Liver (tissue), 9 donors: ENCODE results near the gene ZNF865. TPM values are rescaled to one million over a fixed set of nuclear protein-coding genes. Genes with fewer than 3 reads are reported as not detected.

Experiments
- DNase-seq: peaks from one replicate; pipeline ENCODE4 v3.0.0-alpha.2; 2017; ENCODE audit warnings: low spot score
- H3K27ac ChIP-seq, 2 donors: one replicate each; pipeline ENCODE4 v1.7.0; 2013; ENCODE audit warnings: inconsistent platforms in 2 of 2, low read length in 2 of 2, control low read depth in 1 of 2, low read depth in 1 of 2, mild to moderate bottlenecking in 1 of 2
- H3K27me3 ChIP-seq, 4 donors: one replicate each; pipeline versions ENCODE4 v1.6.1 to v1.7.0; 2013; ENCODE audit warnings: low read length in 3 of 4, inconsistent platforms in 1 of 4, mild to moderate bottlenecking in 1 of 4, moderate library complexity in 1 of 4; ENCODE audit not compliant: control insufficient read depth in 4 of 4, insufficient read depth in 4 of 4
- H3K36me3 ChIP-seq, 4 donors: one replicate each; pipeline versions ENCODE4 v1.6.1 to v1.7.0; 2013; ENCODE audit warnings: low read length in 3 of 4, mild to moderate bottlenecking in 3 of 4, low read depth in 1 of 4, moderate library complexity in 1 of 4; ENCODE audit not compliant: control insufficient read depth in 4 of 4, insufficient read depth in 3 of 4
- H3K4me1 ChIP-seq, 4 donors: one replicate each; pipeline versions ENCODE4 v1.6.1 to v1.7.0; 2013; ENCODE audit warnings: low read length in 3 of 4, mild to moderate bottlenecking in 3 of 4, moderate library complexity in 1 of 4; ENCODE audit not compliant: control insufficient read depth in 4 of 4, insufficient read depth in 4 of 4
- H3K4me3 ChIP-seq, 3 donors: one replicate each; pipeline versions ENCODE4 v1.6.1 to v1.7.0; 2013; ENCODE audit warnings: low read length in 3 of 3, control low read depth in 1 of 3, low read depth in 1 of 3, mild to moderate bottlenecking in 1 of 3
- H3K9ac ChIP-seq, 2 donors: one replicate each; pipeline ENCODE4 v1.7.0; 2013; ENCODE audit warnings: low read length in 2 of 2, mild to moderate bottlenecking in 2 of 2, moderate library complexity in 2 of 2, control low read depth in 1 of 2, low read depth in 1 of 2
- H3K9me3 ChIP-seq, 4 donors: one replicate each; pipeline versions ENCODE4 v1.6.1 to v1.7.0; 2013; ENCODE audit warnings: low read length in 3 of 4; ENCODE audit not compliant: control insufficient read depth in 4 of 4
- EGR1 ChIP-seq, 2 donors: IDR thresholded peaks; 2 replicates each; pipeline ENCODE4 v1.6.1; 2016 to 2018; ENCODE audit warnings: antibody characterized with exemption in 2 of 2, low read depth in 2 of 2
- FOXA1 ChIP-seq: IDR thresholded peaks from 2 replicates; pipeline ENCODE4 v1.6.1; 2016; ENCODE audit warnings: antibody characterized with exemption
- FOXA2 ChIP-seq: IDR thresholded peaks from 2 replicates; pipeline ENCODE4 v1.6.1; 2016; ENCODE audit warnings: antibody characterized with exemption
- GABPA ChIP-seq, 2 donors: IDR thresholded peaks in 1 of 2; conservative IDR thresholded peaks in 1 of 2; 2 replicates each; pipeline ENCODE4 v1.6.1; 2016; ENCODE audit warnings: antibody characterized with exemption in 2 of 2, mild to moderate bottlenecking in 1 of 2, moderate library complexity in 1 of 2
- HNF4A ChIP-seq, 2 donors: conservative IDR thresholded peaks; 2 replicates each; pipeline ENCODE4 v1.6.1; 2016; ENCODE audit warnings: antibody characterized with exemption in 2 of 2, mild to moderate bottlenecking in 2 of 2
- HNF4G ChIP-seq: IDR thresholded peaks from 2 replicates; pipeline ENCODE4 v1.6.1; 2016; ENCODE audit warnings: antibody characterized with exemption
- JUND ChIP-seq, 2 donors: IDR thresholded peaks; 2 replicates each; pipeline ENCODE4 v1.6.1; 2016; ENCODE audit warnings: antibody characterized with exemption in 2 of 2
- NR2F2 ChIP-seq: IDR thresholded peaks from 2 replicates; pipeline ENCODE4 v1.6.1; 2016; ENCODE audit warnings: antibody characterized with exemption
- RAD21 ChIP-seq, 2 donors: IDR thresholded peaks; 2 replicates each; pipeline ENCODE4 v1.6.1; 2016; ENCODE audit warnings: antibody characterized with exemption in 2 of 2, mild to moderate bottlenecking in 2 of 2
- REST ChIP-seq: IDR thresholded peaks from 2 replicates; pipeline ENCODE4 v1.6.1; 2016; ENCODE audit warnings: antibody characterized with exemption, mild to moderate bottlenecking
- RXRA ChIP-seq, 2 donors: IDR thresholded peaks; 2 replicates each; pipeline ENCODE4 v1.6.1; 2017 to 2018; ENCODE audit warnings: antibody characterized with exemption in 2 of 2, mild to moderate bottlenecking in 1 of 2
- SP1 ChIP-seq: IDR thresholded peaks from 2 replicates; pipeline ENCODE4 v1.6.1; 2018; ENCODE audit warnings: antibody characterized with exemption, mild to moderate bottlenecking
- TAF1 ChIP-seq: conservative IDR thresholded peaks from 2 replicates; pipeline ENCODE4 v1.6.1; 2016; ENCODE audit warnings: antibody characterized with exemption, mild to moderate bottlenecking
- YY1 ChIP-seq: IDR thresholded peaks from 2 replicates; pipeline ENCODE4 v1.6.1; 2016; ENCODE audit warnings: antibody characterized with exemption, mild to moderate bottlenecking
- ZBTB33 ChIP-seq: IDR thresholded peaks from 2 replicates; pipeline ENCODE4 v1.6.1; 2016; ENCODE audit warnings: antibody characterized with exemption
- WGBS: extraction: QIAGEN DNeasy Blood & Tissue Kit; methylation state at CpG from one replicate; pipeline ENCODE4 v1.1.7; 2013; 5-methylcytosine and 5-hydroxymethylcytosine counted together
- polyA plus RNA-seq, 2 donors: library from polyadenylated mRNA; stranded (reverse) in 1 of 2; unstranded in 1 of 2; fragments of 200-250 nt in 1 of 2; fragments of >200 nt in 1 of 2; fragmentation: Nextera tagmentation in 1 of 2; extraction: Ambion mirVana in 1 of 2; gene quantifications; one replicate each; pipeline versions ENCODE4 v1.2.1 to v1.2.3, GENCODE V29; 2013 to 2015
- total RNA-seq, 2 donors: library from RNA; depleted of rRNA; stranded (reverse); fragments of >200 nt; gene quantifications; one replicate each; pipeline ENCODE4 v1.2.3, GENCODE V29; 2014
- TF ChIP-seq, protein P1 (sequence below): fragments of 150-350 bp; IDR thresholded peaks from 2 replicates; pipeline ENCODE4 v1.5.1; 2017; ENCODE audit warnings: improper control_type of control experiment, low read depth, low read length; ENCODE audit not compliant: missing input control
- TF ChIP-seq, protein P2 (sequence below): IDR thresholded peaks from 2 replicates; pipeline ENCODE4 v1.6.1; 2016; ENCODE audit warnings: antibody characterized with exemption
- donor health status: healthy.
- donor health status: healthy.
- donor health status: healthy.
- donor health status: healthy.
- donor health status: healthy.

ZNF865 gene
- total and polyA plus RNA-seq, 4 donors = 0.38 to 3.1 (median 1.6) TPM

DNA sequence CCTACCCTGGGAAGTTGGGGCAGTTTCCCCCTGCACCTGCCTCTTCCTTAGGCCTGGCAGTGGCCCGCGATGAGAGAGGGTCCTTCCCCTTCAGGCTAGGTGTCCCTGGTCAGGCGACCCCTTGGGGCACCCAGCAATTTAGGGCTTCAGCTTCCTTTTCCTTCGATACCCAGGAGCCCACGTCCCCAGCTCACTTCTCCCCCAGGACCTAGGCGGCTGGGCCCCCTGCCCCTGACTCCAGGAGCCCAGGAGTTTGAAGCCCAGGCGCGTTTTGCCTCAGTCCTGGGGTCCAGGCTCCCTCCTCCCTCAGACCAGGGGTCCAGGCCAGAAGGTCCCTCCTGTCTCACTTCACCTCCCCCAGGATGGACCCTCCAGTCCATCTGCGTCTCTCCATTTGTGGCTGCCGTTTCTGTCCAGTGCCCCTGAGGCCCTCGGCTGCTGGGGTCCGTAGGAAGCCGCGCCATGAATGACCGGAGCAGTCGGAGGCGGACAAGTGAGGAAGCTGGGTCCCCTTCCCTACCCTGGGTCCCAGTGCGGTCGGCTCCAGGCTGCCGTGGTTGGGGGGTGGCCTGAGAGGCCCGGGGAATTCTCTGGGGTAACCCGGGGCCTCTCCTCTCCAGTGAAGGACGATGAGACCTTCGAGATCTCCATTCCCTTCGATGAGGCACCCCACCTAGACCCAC, 43.3 kb downstream of the ZNF865 start (continued):
- TF ChIP-seq, protein P1, sequence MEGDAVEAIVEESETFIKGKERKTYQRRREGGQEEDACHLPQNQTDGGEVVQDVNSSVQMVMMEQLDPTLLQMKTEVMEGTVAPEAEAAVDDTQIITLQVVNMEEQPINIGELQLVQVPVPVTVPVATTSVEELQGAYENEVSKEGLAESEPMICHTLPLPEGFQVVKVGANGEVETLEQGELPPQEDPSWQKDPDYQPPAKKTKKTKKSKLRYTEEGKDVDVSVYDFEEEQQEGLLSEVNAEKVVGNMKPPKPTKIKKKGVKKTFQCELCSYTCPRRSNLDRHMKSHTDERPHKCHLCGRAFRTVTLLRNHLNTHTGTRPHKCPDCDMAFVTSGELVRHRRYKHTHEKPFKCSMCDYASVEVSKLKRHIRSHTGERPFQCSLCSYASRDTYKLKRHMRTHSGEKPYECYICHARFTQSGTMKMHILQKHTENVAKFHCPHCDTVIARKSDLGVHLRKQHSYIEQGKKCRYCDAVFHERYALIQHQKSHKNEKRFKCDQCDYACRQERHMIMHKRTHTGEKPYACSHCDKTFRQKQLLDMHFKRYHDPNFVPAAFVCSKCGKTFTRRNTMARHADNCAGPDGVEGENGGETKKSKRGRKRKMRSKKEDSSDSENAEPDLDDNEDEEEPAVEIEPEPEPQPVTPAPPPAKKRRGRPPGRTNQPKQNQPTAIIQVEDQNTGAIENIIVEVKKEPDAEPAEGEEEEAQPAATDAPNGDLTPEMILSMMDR = no peak
- TF ChIP-seq YY1 = no peak
- TF ChIP-seq RAD21 (IDR thresholded peaks at IDR 0.05) = no peak
- TF ChIP-seq TAF1 = no peak

DNA sequence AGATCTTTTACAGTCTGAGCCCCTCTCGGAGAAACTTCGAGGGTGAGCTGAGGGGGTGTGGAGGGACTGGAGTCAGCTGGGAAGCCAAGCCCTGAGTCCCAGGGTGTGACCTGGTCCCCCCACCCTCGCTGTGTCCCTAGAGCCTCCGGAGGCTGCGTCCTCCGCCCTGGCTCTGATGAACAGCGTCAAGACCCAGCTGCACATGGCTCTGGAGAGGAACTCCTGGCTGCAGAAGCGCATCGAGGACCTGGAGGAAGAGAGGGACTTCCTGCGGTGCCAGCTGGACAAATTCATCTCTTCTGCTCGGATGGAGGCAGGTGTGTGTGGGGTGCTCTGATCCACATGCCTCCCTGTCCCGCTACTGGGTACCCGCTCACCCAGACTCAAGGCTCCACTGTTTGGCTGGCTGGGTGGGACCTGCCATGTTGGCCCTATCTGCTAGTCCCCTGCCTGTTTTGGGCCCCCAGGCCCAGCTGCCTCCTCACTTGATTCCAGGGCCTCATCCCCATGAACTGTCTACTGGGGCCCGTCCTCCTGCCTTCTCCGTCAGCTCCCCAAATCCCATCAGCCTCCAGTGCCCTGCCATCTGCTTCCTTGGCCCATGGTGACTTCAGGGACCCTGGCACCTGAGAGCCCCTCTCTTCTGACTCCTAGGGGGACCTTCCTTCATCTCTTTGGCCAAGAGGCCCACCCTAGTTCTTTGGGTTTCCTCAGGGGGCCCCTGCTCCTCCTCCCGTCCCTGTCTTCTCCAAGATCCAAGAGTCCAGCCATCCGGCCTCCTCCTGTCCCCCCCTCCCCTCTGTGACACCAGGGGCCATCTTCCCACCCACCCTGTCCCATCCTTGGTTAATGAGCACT, 44.0 kb downstream of the ZNF865 start:
- Histone ChIP-seq H3K9ac (no peak overlapping the region), H3K4me3 (no peak overlapping the region), H3K4me1 (peaks cover 9 to 34% (median 26%) of the 10 kb centered on the region in 4 donors), H3K36me3 (peaks cover 0 to 9% (median under 1%) of the 10 kb centered on the region in 4 donors), H3K9me3 (no peaks in the 10 kb centered on the region), H3K27ac (no peak overlapping the region), H3K27me3 (no peaks in the 10 kb centered on the region)
- 90% methylated on average over 17 of the region's 17 CpGs for whole genome bisulfite sequencing
- DNase-seq = no peak
- TF ChIP-seq, protein P2, sequence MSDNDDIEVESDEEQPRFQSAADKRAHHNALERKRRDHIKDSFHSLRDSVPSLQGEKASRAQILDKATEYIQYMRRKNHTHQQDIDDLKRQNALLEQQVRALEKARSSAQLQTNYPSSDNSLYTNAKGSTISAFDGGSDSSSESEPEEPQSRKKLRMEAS = no peak
- no peak for TF ChIP-seq FOXA1

GRCh38 chr19:55650126-55650557, 44.7 kb downstream of the ZNF865 start:
- Histone ChIP-seq H3K4me3 (no peak overlapping the region), H3K9ac (no peak overlapping the region), H3K36me3 (peaks cover 0 to 6% (median 0%) of the 10 kb centered on the region in 4 donors), H3K4me1 (peaks cover 9 to 28% (median 21%) of the 10 kb centered on the region in 4 donors), H3K27me3 (no peaks in the 10 kb centered on the region), H3K27ac (no peak overlapping the region), H3K9me3 (no peaks in the 10 kb centered on the region)
- TF ChIP-seq TAF1 = no peak
- TF ChIP-seq EGR1 (IDR thresholded peaks at IDR 0.05; ENCODE audit: low read depth in 2 of 2) = no peak
- no peak for TF ChIP-seq SP1
- no peak for TF ChIP-seq RAD21 (IDR thresholded peaks at IDR 0.05)
- no peak for TF ChIP-seq NR2F2
- no peak for TF ChIP-seq FOXA2
- TF ChIP-seq, protein P2 = no peak
- TF ChIP-seq RXRA (IDR thresholded peaks at IDR 0.05) = no peak
- TF ChIP-seq REST = no peak
- TF ChIP-seq FOXA1 = no peak
- no peak for TF ChIP-seq HNF4G
- TF ChIP-seq GABPA (IDR thresholded peaks at IDR 0.05 in 1 of 2, conservative IDR thresholded peaks at IDR 0.05 in 1 of 2) = no peak
- TF ChIP-seq, protein P1 = no peak
- TF ChIP-seq HNF4A (conservative IDR thresholded peaks at IDR 0.05) = no peak
- no peak for TF ChIP-seq JUND (IDR thresholded peaks at IDR 0.05)
- TF ChIP-seq ZBTB33 = no peak
- no peak for TF ChIP-seq YY1
- no peak for DNase-seq
- WGBS = 80% methylated on average over 4 of the region's 4 CpGs
